Measurements from ENCODE around the gene FKTN. TPM values are rescaled to one million over a fixed set of nuclear protein-coding genes. Genes with fewer than 3 reads are reported as not detected.
"Not testable (repeated sequence)": the region's sequence is repeated elsewhere in the genome, so short reads cannot be mapped to it uniquely, and the experiment has no call there.

FKTN gene
- 6.3 TPM for total RNA-seq
- long read RNA-seq, partial matches to known transcripts = 0 of 5 reads
- long read RNA-seq, other reads (novel, unspliced or antisense) = 5 of 5 reads

DNA sequence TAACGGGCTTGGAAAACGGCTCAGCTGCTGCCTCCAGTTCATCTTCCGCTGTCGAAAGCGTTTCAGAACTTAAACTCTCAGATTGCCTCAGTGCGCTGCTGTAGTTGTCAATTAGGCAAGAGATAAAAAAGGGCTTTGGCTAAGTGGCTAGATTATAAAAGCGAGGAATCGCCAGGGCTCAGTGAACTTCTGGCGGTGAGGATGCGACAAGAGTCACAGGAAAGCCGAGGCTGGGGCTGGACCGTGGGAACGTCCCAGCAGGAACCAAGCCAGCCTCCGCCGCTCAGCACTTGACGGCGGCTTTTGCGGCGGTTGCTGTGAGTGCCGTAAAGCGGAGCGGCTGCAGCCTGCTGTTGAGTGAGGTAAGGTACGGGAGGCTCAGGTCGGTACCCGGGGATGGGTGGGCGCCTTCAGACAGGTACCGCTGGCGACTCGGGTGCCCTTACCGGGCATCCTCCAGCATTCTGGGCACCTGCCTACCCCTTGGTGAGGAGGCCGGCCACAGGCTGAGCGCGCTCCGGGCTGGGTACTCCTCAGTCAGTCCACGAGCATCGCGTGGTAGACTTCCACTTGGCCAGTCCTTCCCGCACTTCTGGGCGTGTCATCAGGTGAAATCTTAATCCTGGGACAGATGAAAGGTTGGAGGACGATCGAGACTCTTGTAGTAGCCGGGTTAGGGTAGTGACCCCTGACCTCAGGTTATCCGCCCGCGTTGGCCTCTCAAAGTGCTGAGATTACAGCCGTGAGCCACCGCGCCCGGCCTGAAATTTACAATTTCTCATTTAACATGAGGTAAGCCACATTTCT, at the start of gene FKTN:
Gene FKTN (plus strand): TSS at position 328 of the 807 bp plus-strand sequence. CDS start 16,902 bp downstream, outside the sequence.
- DNase-seq (peak; percentile 94), ATAC-seq (ENCODE audit: poor library complexity) (peak; percentile 100)
- intact Hi-C loops (cut with DNase I) = no loop called here

DNA sequence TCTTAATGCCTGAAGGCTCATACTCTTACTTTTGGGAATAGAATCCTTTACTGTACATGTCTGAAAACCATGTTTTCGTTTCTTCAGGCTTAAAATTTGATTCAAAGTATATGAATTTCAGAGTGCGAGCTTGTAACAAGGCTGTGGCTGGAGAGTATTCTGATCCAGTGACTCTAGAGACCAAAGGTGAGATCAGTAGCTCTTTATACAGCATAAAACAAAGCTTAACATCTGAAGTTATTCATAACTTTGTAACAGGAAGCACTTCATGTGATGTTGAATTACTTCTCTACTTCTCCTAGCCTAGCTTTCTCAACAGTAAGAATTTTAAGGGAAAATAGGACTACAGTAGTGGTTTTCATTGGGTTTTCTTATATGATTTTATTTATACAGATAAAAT, 49.4 kb upstream of the FKTN start:
- intact Hi-C loops (cut with DNase I) = no loop called here
- DNase-seq = no peak
- ATAC-seq (ENCODE audit: poor library complexity) = no peak

DNA sequence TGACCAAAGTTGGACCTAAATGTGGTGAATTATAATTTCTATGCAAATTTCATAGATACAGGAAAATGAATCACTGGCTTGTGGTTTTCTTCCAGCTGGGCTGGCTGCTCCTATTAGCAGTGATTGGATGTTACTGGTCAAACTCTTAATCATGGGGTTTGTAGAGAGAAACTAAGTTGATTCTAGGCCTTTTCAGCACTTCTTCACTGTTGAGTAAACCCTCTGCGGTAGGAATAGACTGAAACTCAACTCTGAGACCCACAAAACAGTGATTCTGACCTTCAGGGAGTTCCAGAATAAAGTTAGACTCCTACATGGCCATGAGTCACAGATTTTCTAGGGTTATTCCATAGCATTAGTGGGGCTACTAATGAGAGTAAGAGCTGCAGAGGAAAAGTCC, 47.9 kb upstream of the FKTN start:
- intact Hi-C loops (cut with DNase I) = no loop called here
- no peak for ATAC-seq (ENCODE audit: poor library complexity)

DNA sequence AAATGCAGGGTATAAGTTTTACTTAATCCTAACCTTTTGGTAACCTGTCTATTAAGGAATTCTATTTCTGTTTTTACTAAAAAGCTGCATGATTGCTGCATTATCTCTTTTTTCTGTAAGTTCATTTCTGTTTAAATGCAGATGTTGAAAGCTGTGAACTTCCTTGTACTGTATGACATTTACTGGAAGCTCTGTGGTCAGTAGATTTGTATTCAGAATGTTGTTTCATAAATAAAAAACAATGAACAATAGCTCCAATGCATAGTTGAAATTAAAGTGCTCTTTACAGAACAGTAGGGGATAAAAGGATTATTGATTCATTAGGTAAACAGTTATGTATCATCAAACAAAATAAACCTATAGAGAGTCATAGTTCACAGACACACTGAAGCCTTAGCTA, 46.5 kb upstream of the FKTN start:
- no peak for ATAC-seq (ENCODE audit: poor library complexity)
- DNase-seq = no peak
- intact Hi-C loops (cut with DNase I) = no loop called here

More for the DNA sequence above, 47.9 kb upstream of the FKTN start:
- no peak for DNase-seq

DNA sequence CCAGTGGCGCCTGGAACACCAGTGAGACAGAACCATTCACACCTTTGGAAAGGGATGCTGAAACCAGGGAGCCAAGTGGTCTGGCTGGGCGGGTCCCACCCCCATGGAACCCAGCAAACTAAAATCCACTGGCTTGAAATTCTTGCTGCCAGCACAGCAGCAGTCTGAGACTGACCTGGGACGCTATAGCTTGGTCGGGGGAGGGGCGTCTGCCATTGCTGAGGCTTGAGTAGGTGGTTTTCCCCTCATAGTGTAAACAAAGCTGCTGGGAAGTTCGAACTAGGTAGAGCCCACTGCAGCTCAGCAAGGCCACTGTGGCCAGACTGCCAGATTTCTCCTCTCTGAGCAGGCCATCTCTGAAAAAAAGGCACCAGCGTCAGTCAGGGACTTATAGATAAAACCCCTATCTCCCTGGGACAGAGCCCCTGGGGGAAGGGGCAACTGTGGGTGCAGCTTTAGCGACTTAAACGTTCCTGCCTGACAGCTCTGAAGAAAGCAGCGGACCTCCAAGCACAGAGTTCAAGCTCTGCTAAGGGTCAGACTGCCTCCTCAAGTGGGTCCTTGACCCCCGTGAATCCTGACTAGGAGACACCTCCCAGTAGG, 42.0 kb upstream of the FKTN start:
- ATAC-seq (ENCODE audit: poor library complexity) = no peak
- intact Hi-C loops (cut with DNase I) = no loop called here
- no peak for DNase-seq

DNA sequence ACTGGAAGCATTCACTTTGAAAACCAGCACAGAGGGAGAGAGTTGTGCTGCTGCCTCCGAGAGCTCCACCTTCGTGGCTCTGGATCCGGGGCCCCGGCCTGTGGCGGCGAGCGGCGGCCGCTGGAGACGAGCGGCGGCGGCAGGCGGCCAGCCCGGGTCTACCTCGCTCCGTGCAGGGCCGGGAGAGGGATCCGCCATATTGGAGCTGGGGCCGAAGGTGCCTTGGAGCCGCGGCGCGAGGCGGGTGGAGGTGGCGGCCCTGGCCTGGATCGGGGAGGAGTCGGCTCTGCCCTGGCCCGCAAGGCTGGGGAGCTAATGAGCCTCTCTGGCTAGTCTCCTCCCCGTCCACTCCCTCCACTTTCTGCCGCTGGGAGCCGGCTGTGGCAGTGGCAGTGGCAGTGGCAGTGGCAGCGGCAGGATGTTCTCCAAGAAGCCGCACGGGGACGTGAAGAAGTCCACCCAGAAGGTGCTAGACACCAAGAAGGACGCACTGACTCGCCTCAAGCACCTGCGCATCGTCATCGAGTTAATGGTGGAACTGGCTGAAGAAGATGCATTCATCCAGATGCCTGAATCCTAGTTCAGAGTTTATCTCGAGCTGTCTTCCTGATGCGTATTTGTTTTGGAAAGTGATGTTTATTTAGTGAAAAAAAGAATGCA, 38.1 kb upstream of the FKTN start:
- peak; percentile 52 for DNase-seq
- intact Hi-C loops (cut with DNase I) = not testable (repeated sequence)
- ATAC-seq (ENCODE audit: poor library complexity) = peak; percentile 78

DNA sequence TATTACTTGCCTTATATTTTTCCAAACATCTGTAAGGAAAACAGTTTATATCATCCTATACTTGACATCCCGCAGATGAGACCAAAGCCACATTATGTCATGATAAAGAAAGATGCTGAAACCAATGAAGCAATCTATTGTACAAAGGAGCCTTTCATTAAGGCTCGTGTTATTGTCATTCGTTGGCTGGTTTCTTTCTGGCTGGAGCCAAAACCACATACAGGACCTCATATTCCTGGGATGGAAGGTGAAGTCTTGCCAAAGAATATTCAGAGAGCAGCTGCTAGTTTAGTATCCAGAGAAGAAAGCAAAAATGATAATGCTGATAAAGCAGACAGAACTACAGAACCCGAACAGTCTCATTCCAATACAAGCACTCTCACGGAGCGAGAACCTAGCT, 36.9 kb upstream of the FKTN start:
- ATAC-seq (ENCODE audit: poor library complexity); intact Hi-C loops (cut with DNase I); DNase-seq: not testable (repeated sequence)

DNA sequence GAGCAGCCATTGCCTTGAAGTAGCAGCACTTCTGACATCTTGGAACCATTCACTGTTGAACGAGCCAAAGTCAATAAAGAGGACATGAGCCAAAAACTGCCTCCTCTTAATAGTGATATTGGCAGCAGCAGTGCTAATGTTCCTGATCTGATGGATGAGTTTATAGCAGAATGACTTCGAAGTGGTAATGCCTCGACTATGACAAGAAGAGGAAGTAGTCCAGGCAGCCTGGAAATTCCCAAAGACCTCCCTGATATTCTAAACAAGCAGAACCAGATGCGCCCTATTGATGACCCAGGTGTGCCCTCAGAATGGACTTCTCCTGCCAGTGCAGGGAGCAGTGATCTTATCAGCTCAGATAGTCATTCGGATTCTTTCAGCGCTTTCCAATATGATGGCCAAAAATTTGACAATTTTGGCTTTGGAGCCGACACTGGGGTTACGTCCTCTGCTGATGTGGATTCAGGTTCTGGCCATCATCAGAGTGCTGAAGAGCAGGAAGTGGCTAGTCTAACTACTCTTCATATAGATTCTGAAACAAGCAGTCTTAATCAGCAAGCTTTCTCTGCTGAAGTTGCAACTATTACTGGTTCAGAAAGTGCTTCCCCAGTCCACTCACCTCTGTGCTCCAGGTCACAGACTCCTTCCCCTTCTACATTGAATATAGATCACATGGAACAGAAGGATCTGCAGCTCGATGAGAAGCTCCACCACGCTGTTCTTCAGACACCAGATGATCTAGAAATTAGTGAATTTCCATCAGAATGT, 35.1 kb upstream of the FKTN start:
- DNase-seq; ATAC-seq (ENCODE audit: poor library complexity); intact Hi-C loops (cut with DNase I): not testable (repeated sequence)

DNA sequence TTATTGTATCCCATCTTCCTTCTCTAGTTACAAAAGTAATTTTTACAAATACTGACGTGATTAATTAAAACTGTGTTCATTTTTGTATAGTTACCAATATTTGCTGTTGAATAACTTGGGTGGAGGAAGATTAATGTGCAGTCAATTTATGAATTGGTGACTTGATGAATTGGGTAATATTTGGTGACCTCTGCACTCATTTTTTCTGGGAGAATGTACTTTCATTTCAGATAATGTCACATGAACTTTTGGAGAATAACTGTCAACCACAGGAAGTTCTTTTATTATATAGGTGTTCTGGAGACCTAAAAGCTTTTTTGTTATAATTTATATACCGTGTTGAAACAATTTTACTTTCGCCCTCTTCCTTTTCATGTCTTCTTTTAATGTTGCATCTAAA, 26.4 kb upstream of the FKTN start:
- intact Hi-C loops (cut with DNase I) = no loop called here
- ATAC-seq (ENCODE audit: poor library complexity) (no peak), DNase-seq (no peak)

DNA sequence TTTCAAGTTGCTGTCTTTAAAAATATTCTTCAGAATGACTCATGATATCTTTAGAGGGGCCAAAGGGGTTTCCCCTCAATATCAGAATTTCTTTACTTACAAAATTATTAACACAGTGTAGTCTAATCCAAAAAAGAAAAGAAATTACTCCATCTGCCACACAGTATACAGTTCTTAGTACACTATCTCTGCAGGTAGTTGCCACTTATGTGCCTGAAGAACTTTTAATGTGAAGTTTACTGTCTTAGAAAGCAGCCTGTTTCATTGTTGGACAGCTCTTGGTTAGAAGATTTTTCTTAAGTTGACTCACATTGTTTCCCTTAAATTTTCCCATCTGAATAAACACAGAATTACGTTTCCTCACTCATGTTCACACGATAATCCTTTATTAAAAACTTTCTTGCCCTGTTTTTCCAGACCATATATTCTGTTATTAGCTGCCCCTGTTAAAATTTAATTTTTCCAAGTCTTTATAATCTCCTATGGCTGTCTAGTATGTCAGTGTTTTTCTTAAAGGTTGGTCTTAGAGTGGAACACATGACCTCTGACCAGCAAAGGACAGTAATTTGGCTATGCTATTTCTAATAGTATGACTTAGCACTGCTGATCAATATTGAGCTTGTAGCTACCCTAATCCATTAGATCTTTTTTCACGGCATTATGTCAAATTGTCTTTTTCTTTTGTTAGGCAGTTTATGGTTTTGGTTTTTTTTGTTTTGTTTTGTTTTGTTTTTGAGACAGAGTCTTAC, 21.8 kb upstream of the FKTN start:
- intact Hi-C loops (cut with DNase I) = no loop called here
- ATAC-seq (ENCODE audit: poor library complexity) (no peak), DNase-seq (no peak)

DNA sequence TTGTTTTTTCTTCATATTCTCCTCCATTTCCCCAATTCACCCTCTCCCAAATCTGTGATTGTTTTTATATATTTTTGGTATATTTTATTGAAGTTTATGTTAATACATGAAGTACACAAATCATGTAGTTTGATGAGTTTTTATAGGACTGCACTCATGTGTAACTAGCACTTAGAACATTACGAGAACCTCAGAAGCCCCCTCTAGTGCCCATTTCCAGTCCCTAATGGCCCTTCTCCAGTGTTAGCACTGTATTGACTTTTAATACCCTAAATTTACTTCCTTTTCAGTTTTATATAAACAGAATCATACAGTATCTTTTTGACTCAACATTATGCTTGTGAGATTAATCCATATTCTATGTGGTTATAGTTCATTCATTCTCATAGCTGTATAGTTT, 18.5 kb upstream of the FKTN start:
- no peak for ATAC-seq (ENCODE audit: poor library complexity)
- intact Hi-C loops (cut with DNase I) = no loop called here

DNA sequence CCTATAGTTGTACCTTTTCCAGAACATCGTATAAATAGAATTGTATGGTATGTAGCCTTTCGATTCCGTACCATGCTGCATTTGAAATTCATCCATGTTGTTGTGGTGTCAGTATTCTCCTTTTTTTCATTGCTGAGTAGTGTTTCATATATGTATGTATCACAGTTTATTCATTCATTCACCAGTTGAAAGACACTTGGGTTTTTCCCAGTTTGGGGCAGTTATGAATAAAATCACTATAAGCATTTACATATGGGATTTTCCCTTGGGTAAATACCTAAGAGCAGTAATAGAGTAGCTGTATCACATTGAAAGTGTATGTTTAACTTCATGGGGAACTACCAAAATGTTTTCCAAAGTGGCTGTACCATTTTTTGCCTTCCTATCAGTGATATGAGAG, 16.1 kb upstream of the FKTN start:
- no peak for DNase-seq
- ATAC-seq (ENCODE audit: poor library complexity) = no peak
- intact Hi-C loops (cut with DNase I) = no loop called here

More for the DNA sequence above, 18.5 kb upstream of the FKTN start:
- no peak for DNase-seq

DNA sequence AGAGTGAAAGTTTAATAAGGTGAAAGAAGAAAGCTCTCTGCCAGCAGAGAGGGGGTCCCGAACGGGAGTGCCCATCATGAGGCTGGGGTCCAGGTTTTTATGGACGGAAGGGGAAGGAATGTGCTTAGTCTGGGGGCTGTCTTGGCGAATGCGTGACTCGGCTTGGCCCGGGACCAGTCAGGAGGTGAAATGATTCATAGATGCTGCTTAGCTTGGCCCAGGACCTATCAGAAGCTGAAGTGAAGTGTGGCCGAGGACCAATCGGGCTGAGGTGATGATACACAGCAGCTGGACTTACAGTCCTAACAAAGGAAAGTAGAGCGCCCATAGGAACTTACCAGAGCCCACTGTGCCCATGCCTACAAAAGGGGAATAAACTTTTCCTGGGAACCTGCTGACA, 3.9 kb upstream of the FKTN start:
- no peak for ATAC-seq (ENCODE audit: poor library complexity)

DNA sequence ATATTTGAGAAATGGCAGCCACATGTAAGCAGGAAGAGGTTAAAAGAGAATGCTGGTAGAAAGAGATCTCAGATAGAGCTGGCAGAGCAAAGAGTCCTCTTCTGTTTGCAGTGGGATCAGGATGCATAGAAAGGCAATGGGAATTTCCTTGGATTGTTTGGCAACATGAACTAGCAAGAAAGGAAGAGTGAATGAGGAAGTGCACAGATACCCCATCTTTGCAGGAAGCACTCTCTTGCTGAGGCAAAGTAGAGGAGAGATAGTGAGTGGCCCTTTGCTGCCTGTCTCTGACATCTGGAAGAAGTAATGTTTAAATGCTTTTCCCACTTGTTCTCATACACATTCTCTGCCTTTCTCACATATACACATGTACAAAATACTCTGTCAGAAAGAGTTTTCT, 14.5 kb downstream of the FKTN start:
- intact Hi-C loops (cut with DNase I) = no loop called here
- no peak for ATAC-seq (ENCODE audit: poor library complexity)
- DNase-seq = no peak

More for the DNA sequence above, 3.9 kb upstream of the FKTN start:
- DNase-seq = no peak
- intact Hi-C loops (cut with DNase I) = no loop called here

DNA sequence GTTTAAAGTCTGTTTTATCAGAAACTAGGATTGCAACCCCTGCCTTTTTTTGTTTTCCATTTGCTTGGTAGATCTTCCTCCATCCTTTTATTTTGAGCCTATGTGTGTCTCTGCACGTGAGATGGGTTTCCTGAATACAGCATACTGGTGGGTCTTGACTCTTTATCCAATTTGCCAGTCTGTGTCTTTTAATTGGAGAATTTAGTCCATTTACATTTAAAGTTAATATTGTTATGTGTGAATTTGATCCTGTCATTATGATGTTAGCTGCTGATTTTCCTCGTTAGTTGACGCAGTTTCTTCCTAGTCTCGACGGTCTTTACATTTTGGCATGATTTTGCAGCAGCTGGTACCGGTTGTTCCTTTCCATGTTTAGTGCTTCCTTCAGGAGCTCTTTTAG, 22.0 kb downstream of the FKTN start:
- intact Hi-C loops (cut with DNase I); DNase-seq; ATAC-seq (ENCODE audit: poor library complexity): not testable (repeated sequence)

DNA sequence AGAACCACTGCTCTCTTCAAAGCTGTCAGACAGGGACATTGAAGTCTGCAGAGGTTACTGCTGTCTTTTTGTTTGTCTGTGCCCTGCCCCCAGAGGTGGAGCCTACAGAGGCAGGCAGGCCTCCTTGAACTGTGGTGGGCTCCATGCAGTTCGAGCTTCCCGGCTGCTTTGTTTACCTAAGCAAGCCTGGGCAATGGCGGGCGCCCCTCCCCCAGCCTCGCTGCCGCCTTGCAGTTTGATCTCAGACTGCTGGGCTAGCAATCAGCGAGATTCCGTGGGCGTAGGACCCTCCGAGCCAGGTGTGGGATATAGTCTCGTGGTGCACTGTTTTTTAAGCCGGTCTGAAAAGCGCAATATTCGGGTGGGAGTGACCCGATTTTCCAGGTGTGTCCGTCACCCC, 23.6 kb downstream of the FKTN start:
- ATAC-seq (ENCODE audit: poor library complexity); intact Hi-C loops (cut with DNase I); DNase-seq: not testable (repeated sequence)

DNA sequence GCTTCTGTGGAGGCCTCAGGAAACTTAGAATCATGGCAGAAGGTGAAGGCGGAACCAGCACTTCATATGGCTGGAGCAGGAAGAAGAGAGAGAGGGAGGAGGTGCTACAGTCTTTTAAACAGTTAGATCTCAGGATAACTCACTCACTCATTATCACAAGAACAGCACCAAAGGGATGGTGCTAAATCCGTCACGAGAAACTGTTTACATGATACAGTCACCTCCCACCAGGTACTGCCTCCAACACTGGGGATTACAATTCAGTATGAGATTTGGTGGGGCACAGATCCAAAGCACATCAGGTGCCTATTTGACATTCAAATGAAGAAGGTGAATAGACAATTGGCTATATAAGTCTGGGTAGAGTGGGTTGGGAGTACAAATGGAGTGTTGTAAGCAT, 35.2 kb downstream of the FKTN start:
- intact Hi-C loops (cut with DNase I) = no loop called here

More for the DNA sequence above, 35.2 kb downstream of the FKTN start:
- no peak for DNase-seq
- no peak for ATAC-seq (ENCODE audit: poor library complexity)

Measured in Right ventricle myocardium superior (tissue), 1 donor.